MM.1S (cell line): ENCODE results near the gene FAR2.
"Not testable (repeated sequence)": the region's sequence is repeated elsewhere in the genome, so short reads cannot be mapped to it uniquely, and the experiment has no call there.

Experiments used
- CTCF ChIP-seq: fragments of 300-600 bp; sonication (generic); IDR thresholded peaks from 2 replicates; pipeline ENCODE4 v1.5.1; 2016; ENCODE audit warnings: antibody characterized with exemption, low read length, mixed read lengths
- EZH2 ChIP-seq: fragments of 300-600 bp; sonication (generic); optimal IDR thresholded peaks from 2 replicates; pipeline ENCODE3; 2017; ENCODE audit warnings: low read depth, mild to moderate bottlenecking, antibody characterized with exemption, low read length, mixed read lengths
- EZH2phosphoT487 ChIP-seq: fragments of 300-600 bp; sonication (generic); IDR thresholded peaks from 2 replicates; pipeline ENCODE4 v1.6.1; 2018; ENCODE audit warnings: antibody characterized with exemption, low read length

GRCh38 chr12:29169978-29170377, 20.9 kb downstream of the FAR2 start:
- TF ChIP-seq EZH2, CTCF, EZH2phosphoT487: not testable (repeated sequence)
